Measurements from ENCODE around the gene TUBD1.

TUBD1 gene

DNA sequence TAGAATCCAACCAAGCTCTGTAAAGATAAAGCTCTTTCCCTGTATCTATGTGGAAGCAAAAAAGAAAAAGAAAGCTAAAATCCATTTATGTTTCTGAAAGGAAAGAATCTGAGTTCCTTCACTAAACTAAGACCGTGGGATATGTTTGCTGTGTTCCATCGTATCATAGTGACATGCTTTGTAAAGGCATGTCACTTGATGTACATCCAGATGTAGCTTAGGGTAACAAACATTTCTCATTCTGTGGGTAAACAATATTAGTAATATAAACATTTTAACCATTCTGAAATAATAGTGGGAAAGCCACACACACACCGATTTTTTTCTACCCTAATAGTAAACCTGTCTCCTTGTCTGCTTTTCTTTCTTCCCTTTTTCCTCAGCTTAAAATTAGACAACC, 78.1 kb downstream of the TUBD1 start:
- no peak for DNase-seq

- DNase-seq = no peak
Observed at GRCh38 chr17:59814276-59814675, 78.5 kb downstream of the TUBD1 start.

GRCh38 chr17:59812139-59812538, 80.6 kb downstream of the TUBD1 start:
- peak; percentile 69 for DNase-seq

DNA sequence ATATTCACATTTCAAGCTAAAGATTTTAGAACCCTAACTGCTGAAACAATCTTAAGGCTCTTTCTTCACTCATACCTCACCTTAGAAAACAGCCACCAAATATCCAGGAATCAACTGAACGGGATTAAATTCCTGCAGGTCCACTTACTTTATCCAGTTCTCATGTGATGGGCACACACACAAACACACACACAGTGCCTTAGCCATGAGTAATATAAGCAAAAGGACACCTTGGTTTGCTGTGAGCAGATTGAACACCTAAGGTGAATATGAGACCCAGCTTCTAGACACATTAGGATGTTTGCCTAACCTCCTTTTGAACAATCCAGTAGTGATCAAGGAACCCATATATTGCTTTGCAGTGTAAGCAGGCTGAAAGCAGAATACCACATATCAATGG, 81.5 kb downstream of the TUBD1 start:
- DNase-seq = no peak

- DNase-seq = no peak
Observed at GRCh38 chr17:59810894-59811153, 81.9 kb downstream of the TUBD1 start.
